ENCODE measurements around the gene SERPINB2.
"Not testable (repeated sequence)": the region's sequence is repeated elsewhere in the genome, so short reads cannot be mapped to it uniquely, and the experiment has no call there.

SERPINB2 gene

DNA sequence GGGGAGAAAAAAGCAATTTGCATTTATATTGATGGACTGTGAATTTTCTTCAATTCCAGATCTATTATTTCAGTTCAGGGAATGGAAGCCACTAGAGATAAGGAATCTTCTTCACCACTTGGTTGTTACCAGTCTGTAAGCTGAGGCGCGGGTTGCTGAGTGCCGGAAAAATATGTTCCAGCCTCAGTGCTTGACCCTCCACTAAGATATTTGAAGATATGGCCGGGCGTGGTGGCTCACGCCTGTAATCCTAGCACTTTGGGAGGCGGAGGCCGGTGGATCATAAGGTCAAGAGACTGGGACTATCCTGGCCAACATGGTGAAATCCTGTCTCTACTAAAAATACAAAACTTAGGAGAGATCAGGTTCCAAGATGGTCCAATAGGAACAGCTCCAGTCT is 52.5 kb downstream of the SERPINB2 start:
- no peak for DNase-seq

DNA sequence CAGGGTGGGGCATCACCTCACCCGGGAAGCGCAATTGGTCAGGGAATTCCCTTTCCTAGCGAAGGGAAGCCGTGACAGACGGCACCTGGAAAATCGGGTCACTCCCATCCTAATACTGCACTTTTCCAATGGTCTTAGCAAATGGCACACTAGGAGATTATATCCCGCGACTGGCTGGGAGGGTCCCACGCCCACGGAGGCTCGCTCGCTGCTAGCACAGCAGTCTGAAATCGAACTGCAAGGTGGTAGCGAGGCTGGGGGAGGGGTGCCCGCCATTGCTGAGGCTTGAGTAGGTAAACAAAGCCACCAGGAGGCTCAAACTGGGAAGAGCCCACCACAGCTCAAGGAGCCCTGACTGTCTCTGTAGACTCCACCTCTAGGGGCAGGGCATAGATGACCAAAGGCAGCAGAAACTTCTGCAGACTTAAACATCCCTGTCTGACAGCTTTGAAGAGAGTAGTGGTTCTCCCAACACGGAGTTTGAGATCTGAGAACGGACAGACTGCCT is 53.1 kb downstream of the SERPINB2 start:
- not testable (repeated sequence) for DNase-seq

DNA sequence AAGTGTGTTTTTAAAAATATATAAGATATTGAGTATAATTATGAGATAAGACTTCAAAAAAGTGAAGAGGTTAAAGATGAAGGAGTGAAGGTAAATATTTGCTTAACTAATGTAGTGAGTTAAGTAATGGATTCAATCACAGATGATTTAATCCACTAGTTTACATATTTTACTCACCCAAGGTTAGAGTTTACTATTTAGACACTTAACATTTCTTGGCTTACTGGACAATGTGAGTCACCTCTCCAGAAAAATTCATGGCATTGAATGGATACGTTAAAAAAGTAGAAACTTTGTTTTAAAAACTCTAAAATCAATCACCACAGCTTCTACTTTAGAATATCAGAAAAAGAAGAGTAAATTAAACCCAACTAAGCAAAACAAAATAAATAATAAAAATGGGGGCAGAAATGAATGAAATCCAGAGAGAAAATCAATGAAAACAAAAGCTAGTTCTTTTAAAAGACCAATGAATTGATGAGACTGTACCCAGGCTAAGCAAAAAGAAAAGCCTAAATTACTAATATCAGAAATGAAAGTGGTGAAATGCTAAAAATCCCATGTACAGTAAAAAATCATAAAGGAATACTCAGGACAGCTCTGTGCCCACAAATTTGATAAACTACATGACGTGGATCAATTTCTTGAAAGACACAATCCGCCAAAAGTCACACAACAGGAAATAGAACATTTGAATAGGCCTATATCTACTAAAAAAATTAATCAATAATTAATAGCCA is 59.7 kb downstream of the SERPINB2 start:
- no peak for DNase-seq

DNA sequence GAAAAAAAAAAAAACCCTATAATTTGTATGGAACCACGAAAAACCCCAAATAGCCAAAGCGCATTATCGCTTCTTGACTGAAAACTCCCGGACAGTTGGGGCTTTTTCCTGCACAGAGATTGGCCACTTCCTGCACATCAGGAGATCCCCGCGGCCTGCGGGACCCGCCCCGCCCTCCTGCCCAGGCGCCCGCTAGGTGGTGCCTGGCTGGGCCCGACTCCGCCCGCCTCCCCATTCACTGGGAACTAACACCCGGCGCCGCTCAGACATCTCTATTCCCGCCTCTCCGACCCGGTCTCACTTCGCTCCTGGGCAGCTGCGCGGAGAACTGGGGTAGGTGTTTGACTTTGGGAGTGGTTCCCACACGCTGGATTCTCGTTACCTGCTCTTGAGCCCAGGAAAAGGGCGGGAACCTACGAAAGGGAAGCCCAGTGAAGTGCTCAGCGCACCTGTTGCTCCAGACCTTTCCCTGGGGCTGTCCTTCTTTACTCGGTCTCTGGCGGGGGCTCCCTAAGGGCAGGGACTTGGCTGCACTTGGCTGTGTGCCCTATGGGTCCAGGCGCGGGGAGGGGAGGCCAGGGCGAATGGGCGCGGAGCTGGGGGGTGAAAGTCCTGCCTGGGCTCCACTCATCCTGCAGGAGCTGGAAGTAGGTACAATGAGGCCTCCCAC is 61.7 kb downstream of the SERPINB2 start, which contains the start of gene HMSD:
Gene HMSD (plus strand): TSS at position 234 of the 670 bp plus-strand sequence. CDS start 4,155 bp downstream, outside the sequence.
- peak; percentile 57 for DNase-seq

DNA sequence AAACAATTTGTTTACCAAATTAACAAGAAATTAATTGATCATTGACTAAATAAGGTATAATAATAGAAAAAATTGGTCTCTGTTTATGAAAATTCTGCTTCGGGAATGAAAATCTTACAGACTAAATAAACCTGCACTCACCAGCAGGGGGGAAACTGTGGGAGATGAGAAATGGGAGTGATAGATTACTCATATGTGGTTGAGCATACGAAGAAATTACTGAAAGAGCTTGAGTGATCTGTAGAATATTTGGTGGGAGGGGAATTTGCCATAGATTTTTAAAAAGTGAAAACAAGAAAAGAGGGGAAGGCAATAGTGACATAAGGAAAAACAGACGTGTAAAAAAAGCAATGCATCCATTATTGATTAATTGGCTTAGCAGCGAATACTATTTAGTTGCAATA is 63.8 kb downstream of the SERPINB2 start:
- no peak for DNase-seq
